AG04450 (cell line): ENCODE measurements around the gene RASAL1. TPM values are rescaled to one million over a fixed set of nuclear protein-coding genes. Genes with fewer than 3 reads are reported as not detected.

Source experiments
- CTCF ChIA-PET: fragments of 300-600, 350-600 bp; formaldehyde crosslinking; extraction: SDS; loops from one replicate; lab custom pipeline; 2022; ENCODE audit warnings: antibody characterized with exemption, inconsistent platforms; lab: Charles Lee
- POLR2A ChIA-PET: fragments of 350-600 bp; formaldehyde crosslinking; extraction: SDS; loops from one replicate; lab custom pipeline; 2021; ENCODE audit warnings: antibody characterized with exemption, inconsistent platforms; lab: Yijun Ruan, JAX
- DNase-seq: peaks from one replicate; pipeline ENCODE4 v3.0.0-alpha.2; 2011; ENCODE audit warnings: low read depth, low spot score
- H3K27ac ChIP-seq: one replicate; pipeline ENCODE4 v1.5.1; 2012; ENCODE audit warnings: low read depth, low read length, control low read depth
- H3K27me3 ChIP-seq: one replicate; pipeline ENCODE4 v1.6.0; 2012; ENCODE audit warnings: low read length; ENCODE audit not compliant: control insufficient read depth, insufficient read depth
- H3K4me3 ChIP-seq: 2 replicates; pipeline ENCODE4 v1.5.1; 2011; ENCODE audit warnings: mild to moderate bottlenecking, low read depth, low read length, control low read depth
- H3K9me3 ChIP-seq: 2 replicates; pipeline ENCODE4 v1.5.1; 2012; ENCODE audit warnings: low read length; ENCODE audit not compliant: control insufficient read depth, insufficient read depth
- CTCF ChIP-seq: IDR thresholded peaks from 2 replicates; pipeline ENCODE4 v1.5.1; 2011; ENCODE audit warnings: low read depth, low read length, control low read depth, inconsistent platforms
- polyA plus RNA-seq: library from polyadenylated mRNA; depleted of rRNA; stranded (reverse); fragments of >200 nt; gene quantifications from 2 replicates; pipeline ENCODE4 v1.2.3, GENCODE V29; 2011

The RASAL1 gene
- polyA plus RNA-seq, 1 experiment, result not detected

- no peak for TF ChIP-seq CTCF
- H3K9me3 ChIP-seq, result no peaks in the 10 kb centered on the region
- CTCF ChIA-PET, result interaction anchor here (2.0 kb wide), 1 partner anchor 20 kb away, joined by 5 read pairs; no protein-coding TSS in a partner anchor
- POLR2A ChIA-PET, result no interaction called here
- H3K27me3 ChIP-seq, result peaks cover 8% of the 10 kb centered on the region
- no peak for DNase-seq
- H3K27ac ChIP-seq, result no peak overlapping the region
- H3K4me3 ChIP-seq, result no peak overlapping the region
Observed at GRCh38 chr12:113067987-113068935, 67.3 kb downstream of the RASAL1 start.

DNA sequence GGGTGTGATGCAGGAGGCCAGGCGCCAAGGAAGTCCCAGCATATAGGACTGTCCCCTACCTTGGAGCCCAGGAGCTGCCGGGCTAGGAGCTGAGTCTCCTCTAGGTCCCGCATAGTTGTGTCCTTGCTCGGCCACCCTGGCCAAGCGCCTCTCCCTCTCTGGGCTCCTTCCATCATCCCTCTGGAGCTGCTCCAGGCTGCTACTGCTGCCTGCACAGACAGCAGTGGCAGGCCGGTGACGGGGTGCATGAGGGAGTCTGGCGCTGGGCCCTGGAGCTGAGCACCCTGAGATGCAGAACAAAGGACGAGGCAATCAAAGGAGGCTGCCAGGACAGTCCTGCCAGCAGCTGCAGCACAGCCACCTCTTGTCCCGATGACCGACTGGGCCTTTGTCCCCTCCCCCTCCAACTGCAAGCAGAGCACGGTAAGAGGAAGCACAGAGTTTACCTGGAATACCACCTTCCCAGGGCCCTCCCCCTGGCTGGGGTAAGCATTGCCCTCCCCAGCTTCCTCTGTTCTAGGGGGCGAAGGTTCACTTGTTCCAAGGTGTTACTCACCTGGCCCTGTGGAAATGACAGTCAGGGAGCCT lies 68.7 kb downstream of the RASAL1 start:
- POLR2A ChIA-PET, result no interaction called here
- Histone ChIP-seq H3K27me3 (peaks cover 12% of the 10 kb centered on the region), H3K4me3 (no peak overlapping the region), H3K9me3 (no peaks in the 10 kb centered on the region), H3K27ac (no peak overlapping the region)
- no peak for TF ChIP-seq CTCF
- no peak for DNase-seq
- CTCF ChIA-PET, result interaction anchor here (2.0 kb wide), 1 partner anchor 18 kb away, joined by 5 read pairs; no protein-coding TSS in a partner anchor

DNA sequence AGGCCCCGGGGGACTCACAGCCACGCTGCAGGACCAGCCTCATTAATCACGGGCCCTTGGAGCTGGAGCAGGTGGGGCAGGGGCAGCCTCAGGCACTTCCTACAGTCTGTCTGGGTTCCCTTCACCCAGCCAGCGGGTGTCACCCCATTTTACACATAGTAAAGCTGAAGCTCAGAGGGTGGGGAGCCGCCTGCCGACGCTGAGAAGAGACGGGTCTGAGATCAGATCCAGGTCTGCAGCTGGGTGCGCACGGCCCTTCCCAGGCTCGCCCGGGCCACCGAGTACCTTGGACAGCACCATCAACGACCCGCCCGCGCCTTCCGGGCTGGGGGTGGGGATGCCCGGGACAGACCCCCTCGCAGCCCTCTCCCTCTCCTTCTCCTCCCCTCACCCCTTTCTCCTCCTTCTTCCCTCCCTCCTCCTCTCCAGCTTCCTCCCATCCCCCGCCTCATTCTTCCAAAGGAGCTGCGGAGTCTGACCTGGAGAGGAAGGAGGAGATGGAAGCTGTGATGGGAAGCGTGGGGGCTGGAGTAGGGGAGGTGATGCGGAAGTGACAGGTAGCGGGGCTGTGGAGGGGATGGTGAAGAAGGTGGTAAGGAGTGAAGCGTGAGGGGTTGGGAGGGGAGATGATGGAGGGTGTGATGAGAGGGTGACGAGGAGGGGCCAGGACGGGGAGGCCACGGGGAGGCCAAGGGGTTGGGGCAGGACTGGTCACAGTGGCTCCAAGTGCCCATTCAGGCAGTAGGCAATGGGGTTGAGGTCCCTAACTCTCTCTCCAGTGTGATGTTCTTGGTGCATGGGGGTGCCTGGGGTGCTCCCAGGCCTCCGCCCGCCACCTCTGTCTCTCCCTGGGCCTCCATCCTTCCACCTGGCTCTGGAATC lies 70.2 kb downstream of the RASAL1 start:
- POLR2A ChIA-PET, result no interaction called here
- TF ChIP-seq CTCF, result no peak

GRCh38 chr12:113064395-113065125 lies 71.0 kb downstream of the RASAL1 start:
- TF ChIP-seq CTCF, result no peak
- DNase-seq, result no peak
- CTCF ChIA-PET, result interaction anchor here (0.5 kb wide), 1 partner anchor 15 kb away, joined by 5 read pairs; no protein-coding TSS in a partner anchor
- peaks cover 16% of the 10 kb centered on the region for H3K27me3 ChIP-seq
- no peak overlapping the region for H3K27ac ChIP-seq
- H3K4me3 ChIP-seq, result no peak overlapping the region
- H3K9me3 ChIP-seq, result no peaks in the 10 kb centered on the region
- POLR2A ChIA-PET, result no interaction called here

More for the DNA sequence above, 70.2 kb downstream of the RASAL1 start:
- Histone ChIP-seq H3K9me3 (no peaks in the 10 kb centered on the region), H3K27me3 (peaks cover 18% of the 10 kb centered on the region), H3K27ac (no peak overlapping the region), H3K4me3 (no peak overlapping the region)
- CTCF ChIA-PET, result interaction anchor here (0.5 kb wide), 1 partner anchor 16 kb away, joined by 5 read pairs; no protein-coding TSS in a partner anchor
- no peak for DNase-seq
